K562 (cell line): ENCODE measurements around the gene CHD6. TPM values are rescaled to one million over a fixed set of nuclear protein-coding genes. Genes with fewer than 3 reads are reported as not detected.

Experiments used
- ATAC-seq: fragments of 200-7000 bp; cut with Tn5 transposase; 3 replicates; pipeline ENCODE4 v1.9.1; 2020; ENCODE audit warnings: moderate library complexity
- BruUV-seq: library from RNA; stranded (reverse); fragments of 400-500 nt; replicated peaks from 2 replicates; lab custom pipeline; 2021; lab: Mats Ljungman, UMichigan
- CTCF ChIA-PET: fragments of 300-600 bp; formaldehyde crosslinking; extraction: SDS; loops from one replicate; lab custom pipeline; 2021; ENCODE audit warnings: low intra/inter-chr PET ratio; lab: Yijun Ruan, JAX
- POLR2A ChIA-PET: fragments of 300-600, 350-650 bp; sonication (Branson Sonifier 250); formaldehyde crosslinking; extraction: SDS; loops from one replicate; lab custom pipeline; 2021; ENCODE audit warnings: antibody characterized with exemption, inconsistent platforms; lab: Yijun Ruan, JAX
- DNase-seq, 4 experiments: peaks; one replicate each; pipeline versions ENCODE4 v3.0.0 to v3.0.0-alpha.2; 2011 to 2018; ENCODE audit warnings: low spot score in 3 of 4, mixed read lengths in 3 of 4; ENCODE audit errors: extremely low read depth in 1 of 4
- FAIRE-seq: peaks from 2 replicates; lab custom pipeline; 2011; peaks lifted over from hg19 to GRCh38; lab: Jason Lieb, UNC
- H2AFZ ChIP-seq: 2 replicates; pipeline ENCODE4 v1.6.0; 2011; ENCODE audit warnings: low read depth, low read length, control low read depth, inconsistent platforms
- H3K27ac ChIP-seq: fragments of 200-600 bp; 3 replicates; pipeline ENCODE4 v1.8.0; 2011; ENCODE audit warnings: low read depth, mild to moderate bottlenecking, control low read depth, inconsistent platforms, low read length, moderate library complexity, mixed read lengths; ENCODE audit errors: extremely low read depth
- H3K27me3 ChIP-seq, 2 experiments: fragments of 300-600 bp in 1 of 2; 2 replicates in 1 of 2; 3 replicates in 1 of 2; pipeline versions ENCODE4 v1.6.0 to v1.8.0; 2011; ENCODE audit warnings: inconsistent platforms in 2 of 2, low read length in 2 of 2, mild to moderate bottlenecking in 1 of 2, mixed read lengths in 1 of 2, moderate library complexity in 1 of 2; ENCODE audit not compliant: control insufficient read depth in 2 of 2, insufficient read depth in 2 of 2
- H3K36me3 ChIP-seq: fragments of 300-600 bp; 3 replicates; pipeline ENCODE4 v1.8.0; 2011; ENCODE audit warnings: mild to moderate bottlenecking, low read length, inconsistent platforms; ENCODE audit not compliant: control insufficient read depth, insufficient read depth
- H3K4me1 ChIP-seq, 2 experiments: fragments of 200-600 bp in 1 of 2; replicated peaks in 1 of 2; 2 replicates in 1 of 2; 3 replicates in 1 of 2; pipeline versions ENCODE4 v1.5.1 to v1.8.0; 2011; ENCODE audit warnings: inconsistent platforms in 2 of 2, low read length in 2 of 2, mild to moderate bottlenecking in 1 of 2, mixed read lengths in 1 of 2, moderate library complexity in 1 of 2; ENCODE audit not compliant: control insufficient read depth in 2 of 2, insufficient read depth in 2 of 2
- H3K4me2 ChIP-seq: 2 replicates; pipeline ENCODE4 v1.6.1; 2011; ENCODE audit warnings: low read length, control low read depth, inconsistent platforms, mixed read lengths; ENCODE audit not compliant: insufficient read depth
- H3K4me3 ChIP-seq: fragments of 200-600 bp; sonication (generic), shearing (Covaris generic); 2 replicates; pipeline ENCODE4 v1.5.1; 2016; ENCODE audit warnings: control low read depth, inconsistent platforms
- H3K79me2 ChIP-seq: fragments of 200-600 bp; 3 replicates; pipeline ENCODE4 v1.8.0; 2011; ENCODE audit warnings: low read length, inconsistent platforms; ENCODE audit not compliant: control insufficient read depth, insufficient read depth
- H3K9ac ChIP-seq, 2 experiments: 2 replicates each; pipeline versions ENCODE4 v1.6.0 to v1.6.1; 2011; ENCODE audit warnings: low read depth in 2 of 2, low read length in 2 of 2, control low read depth in 1 of 2, inconsistent platforms in 1 of 2, mild to moderate bottlenecking in 1 of 2, mixed read lengths in 1 of 2; ENCODE audit not compliant: insufficient read depth in 1 of 2
- H3K9me1 ChIP-seq: one replicate; pipeline ENCODE4 v1.6.0; 2011; ENCODE audit warnings: inconsistent platforms, mild to moderate bottlenecking, low read length, moderate library complexity; ENCODE audit not compliant: control insufficient read depth, insufficient read depth
- H3K9me3 ChIP-seq: replicated peaks from 2 replicates; pipeline ENCODE4 v1.5.1; 2011; ENCODE audit warnings: low read depth, low read length, inconsistent platforms; ENCODE audit not compliant: control insufficient read depth, insufficient read depth
- H4K20me1 ChIP-seq: replicated peaks from 2 replicates; pipeline ENCODE4 v1.6.1; 2011; ENCODE audit warnings: low read length, inconsistent platforms, mixed read lengths; ENCODE audit not compliant: control insufficient read depth, insufficient read depth
- ARHGAP35 ChIP-seq: fragments of 450-650 bp; IDR thresholded peaks from 2 replicates; pipeline ENCODE4 v1.6.1; 2018; ENCODE audit not compliant: partially characterized antibody
- CBX1 ChIP-seq: sonication (generic); IDR thresholded peaks from 2 replicates; pipeline ENCODE4 v1.6.1; 2016; ENCODE audit warnings: antibody characterized with exemption, low read depth, mild to moderate bottlenecking
- CEBPG ChIP-seq, 3 experiments: fragments of 200-800 bp in 1 of 3; sonication (Bioruptor generic) in 1 of 3; sonication (generic) in 1 of 3; formaldehyde crosslinking in 1 of 3; IDR thresholded peaks in 2 of 3; conservative IDR thresholded peaks in 1 of 3; 2 replicates each; pipeline versions ENCODE4 v1.6.1 to v1.8.0; 2016 to 2022; ENCODE audit warnings: missing compliant biosample characterization in 2 of 3, missing genetic modification characterization in 2 of 3, mild to moderate bottlenecking in 1 of 3, missing genetic modification reagents in 1 of 3
- EP400 ChIP-seq: fragments of 450-650 bp; IDR thresholded peaks from 2 replicates; pipeline ENCODE4 v1.6.1; 2017; ENCODE audit warnings: antibody characterized with exemption, mild to moderate bottlenecking, moderate library complexity
- ETV1 ChIP-seq: fragments of 450-650 bp; conservative IDR thresholded peaks from 2 replicates; pipeline ENCODE4 v1.6.1; 2016; ENCODE audit warnings: missing genetic modification characterization, control low read depth, low read depth, missing compliant biosample characterization
- GATAD2A ChIP-seq: fragments of 450-650 bp; IDR thresholded peaks from 2 replicates; pipeline ENCODE4 v1.6.1; 2017
- NFIX ChIP-seq: fragments of 250-450 bp; sonication (Bioruptor Pico); IDR thresholded peaks from 2 replicates; pipeline ENCODE4 v1.4.0; 2020; ENCODE audit warnings: low read depth, mild to moderate bottlenecking, moderate library complexity
- TOE1 ChIP-seq, 2 experiments: fragments of 450-650 bp in 1 of 2; sonication (generic) in 1 of 2; formaldehyde crosslinking in 1 of 2; IDR thresholded peaks; 2 replicates each; pipeline versions ENCODE4 v1.7.1 to v1.8.0; 2016 to 2022; ENCODE audit warnings: borderline replicate concordance in 2 of 2, mild to moderate bottlenecking in 2 of 2, antibody characterized with exemption in 1 of 2, inconsistent platforms in 1 of 2, low read depth in 1 of 2, missing genetic modification reagents in 1 of 2, moderate library complexity in 1 of 2
- ZNF644 ChIP-seq: fragments of 200-800 bp; sonication (Bioruptor generic); IDR thresholded peaks from 2 replicates; pipeline ENCODE4 v1.6.1; 2016; ENCODE audit warnings: low read depth, missing genetic modification characterization, missing compliant biosample characterization
- ZNF699 ChIP-seq: fragments of 250-450 bp; sonication (Bioruptor Pico); IDR thresholded peaks from 2 replicates; pipeline ENCODE4 v1.8.0; 2021; ENCODE audit warnings: mild to moderate bottlenecking, moderate library complexity; ENCODE audit not compliant: insufficient replicate concordance
- in situ Hi-C: fragments of 300-500 bp; cut with MboI; formaldehyde crosslinking; loops from 4 replicates; pipeline ENCODE4 v1.15.0; 2018; ENCODE audit warnings: inconsistent platforms, mixed read lengths
- intact Hi-C: fragments of 100-400 bp; cut with micrococcal nuclease; formaldehyde crosslinking; loops from 2 replicates; pipeline ENCODE4 v1.14.2; 2022
- polyA plus RNA-seq, 8 experiments: library from polyadenylated mRNA; depleted of rRNA in 4 of 8; stranded (reverse) in 5 of 8; unstranded in 3 of 8; fragments of >200 nt; fragmentation: Nextera tagmentation in 2 of 8; fragmentation: Illumina TruSeq in 1 of 8; extraction: Ambion mirVana in 2 of 8; extraction: Trizol in 1 of 8; gene quantifications; 2 replicates each; pipeline versions ENCODE4 v1.2.1 to v1.2.3, GENCODE V29; 2011 to 2014; ENCODE audit warnings: inconsistent platforms in 1 of 8, missing spikeins in 1 of 8
- total RNA-seq, 7 experiments: library from RNA; depleted of rRNA in 6 of 7; stranded (reverse); fragments of >200 nt in 6 of 7; fragmentation: Illumina TruSeq in 2 of 7; extraction: Trizol in 2 of 7; gene quantifications; 2 replicates each; pipeline versions ENCODE4 v1.2.1 to v1.2.3, GENCODE V29; 2011 to 2021; ENCODE audit warnings: low replicate concordance in 1 of 7

CHD6 gene
- total and polyA plus RNA-seq, 9 of the 15 experiments (the other 6 are each of a cell fraction or from before 2014, with no cell fraction given): 3.9 to 24.2 (median 12.8) TPM

DNA sequence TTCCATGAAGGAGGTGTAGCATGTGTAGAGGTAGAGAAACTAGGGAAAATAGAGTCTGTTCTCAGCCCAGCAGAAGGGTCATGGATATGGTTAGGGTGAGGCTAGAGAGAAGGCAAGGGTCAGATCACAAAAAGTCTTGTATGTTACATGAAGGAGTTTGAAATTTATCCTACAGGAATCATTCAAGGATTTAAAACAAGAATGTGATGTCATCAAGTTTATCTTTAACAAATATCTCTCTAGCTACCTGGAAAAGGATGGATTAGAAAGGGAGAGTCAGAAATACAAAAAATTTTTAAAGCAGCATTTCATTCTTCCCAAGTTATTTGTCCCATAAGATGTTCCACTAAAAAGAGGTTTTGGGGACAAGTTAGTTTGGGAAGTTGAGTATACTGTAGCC, 4.4 kb upstream of the CHD6 start:
- Histone ChIP-seq H3K27me3 (no peaks in the 10 kb centered on the region; a peak in 1 of 5 replicates), H3K36me3 (no peaks in the 10 kb centered on the region), H3K27ac (no peak overlapping the region), H3K4me3 (no peak overlapping the region), H4K20me1 (no peaks in the 10 kb centered on the region), H3K79me2 (peaks cover 1% of the 10 kb centered on the region), H3K4me1 (peaks cover 5 to 9% of the 10 kb centered on the region in 2 experiments; a peak in 4 of 5 replicates), H3K9ac (no peak overlapping the region), H2AFZ (0 out of 2 replicates have a peak overlapping the region, but pooled peaks have one; percentile 38), H3K9me1 (no peaks in the 10 kb centered on the region), H3K9me3 (no peaks in the 10 kb centered on the region), H3K4me2 (no peak overlapping the region)
- no TSS peak for BruUV-seq
- ChIA-PET CTCF (no interaction called here), POLR2A (no interaction called here)
- DNase-seq (no peak), FAIRE-seq (no peak), ATAC-seq (no peak)
- intact Hi-C loops (no loop called here), in situ Hi-C loops (no loop called here)
- TF ChIP-seq GATAD2A: no peak
- no peak for TF ChIP-seq TOE1 (IDR thresholded peaks at IDR 0.05; ENCODE audit: borderline replicate concordance)
- TF ChIP-seq TOE1 (CRISPR knock-in tag; IDR thresholded peaks at IDR 0.05; ENCODE audit: borderline replicate concordance, low read depth): no peak
- no peak for TF ChIP-seq CBX1
- TF ChIP-seq EP400: no peak
- TF ChIP-seq ZNF644 (tag): no peak
- no peak for TF ChIP-seq ARHGAP35
- TF ChIP-seq ZNF699: no peak
- no peak for TF ChIP-seq ETV1
- TF ChIP-seq CEBPG (CRISPR knock-in tag; IDR thresholded peaks at IDR 0.05): no peak
- no peak for TF ChIP-seq CEBPG (tag; conservative IDR thresholded peaks at IDR 0.05 in 1 of 2, IDR thresholded peaks at IDR 0.05 in 1 of 2)
- no peak for TF ChIP-seq NFIX (CRISPR knock-in tag)
